ENCODE data around the gene HDX.
A peak's percentile ranks its signal among the peaks of the same experiment; 100 is the strongest.
"Not testable (repeated sequence)": the region's sequence is repeated elsewhere in the genome, so short reads cannot be mapped to it uniquely, and the experiment has no call there.

Gene HDX

GRCh38 chrX:84501798-84502628 is at the start of gene HDX:
TSS of gene HDX (minus strand) at chrX:84502453. CDS start at chrX:84475397, 27,056 bp downstream.
- DNase-seq: peak; percentile 91

DNA sequence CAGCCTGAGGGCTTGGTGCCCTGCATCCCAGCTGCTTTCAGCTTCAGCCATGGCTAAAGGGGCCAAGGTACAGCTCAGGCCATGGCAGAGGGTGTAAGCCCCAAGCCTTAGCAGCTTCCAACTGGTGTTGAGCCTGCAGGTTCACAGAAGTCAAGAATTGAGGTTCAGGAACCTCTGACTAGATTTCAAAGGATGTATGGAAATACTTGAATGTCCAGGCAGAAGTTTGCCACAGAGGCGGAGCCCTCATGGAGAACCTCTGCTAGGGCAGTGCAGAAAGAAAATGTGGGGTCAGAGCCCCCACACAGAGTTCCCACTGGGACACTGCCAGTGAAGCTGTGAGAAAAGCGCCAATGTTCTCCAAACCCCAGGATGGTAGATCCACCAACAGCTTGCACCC is 39.1 kb upstream of the HDX start:
- not testable (repeated sequence) for DNase-seq

DNA sequence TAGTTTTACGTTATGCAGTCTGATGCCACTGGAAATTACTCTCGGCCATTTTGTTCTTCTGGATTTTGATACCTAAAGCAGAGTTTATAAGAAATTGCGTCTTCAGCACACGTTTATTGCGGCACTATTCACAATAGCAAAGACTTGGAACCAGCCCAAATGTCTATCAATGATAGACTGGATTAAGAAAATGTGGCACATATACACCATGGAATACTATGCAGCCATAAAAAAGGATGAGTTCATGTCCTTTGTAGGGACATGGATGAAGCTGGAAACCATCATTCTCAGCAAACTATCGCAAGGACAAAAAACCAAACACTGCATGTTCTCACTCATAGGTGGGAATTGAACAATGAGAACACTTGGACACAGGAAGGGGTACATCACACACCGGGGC is 35.4 kb upstream of the HDX start:
- not testable (repeated sequence) for DNase-seq

- DNase-seq: no peak
Observed at GRCh38 chrX:84488426-84488825, 13.8 kb downstream of the HDX start.

- DNase-seq: no peak
Observed at GRCh38 chrX:84487365-84488353, 14.6 kb downstream of the HDX start.

DNA sequence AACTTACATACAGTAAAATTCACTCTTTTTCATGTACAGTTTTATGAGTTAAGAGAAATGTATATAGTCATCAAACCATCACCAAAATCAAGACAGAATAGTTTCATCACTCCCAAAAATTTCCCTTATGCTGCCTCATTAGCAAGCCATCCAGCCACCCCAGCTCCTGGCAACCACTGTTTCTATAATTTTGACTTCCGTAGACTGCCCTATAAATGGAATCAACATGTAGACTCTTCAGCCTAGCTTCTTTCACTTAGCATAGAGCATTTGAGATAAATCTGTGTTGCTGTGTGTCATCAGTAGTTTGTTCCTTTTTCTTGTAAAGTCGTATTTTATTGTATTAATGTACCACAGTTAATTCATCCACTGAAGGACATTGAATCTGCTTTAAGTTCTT is 23.2 kb downstream of the HDX start:
- no peak for DNase-seq

DNA sequence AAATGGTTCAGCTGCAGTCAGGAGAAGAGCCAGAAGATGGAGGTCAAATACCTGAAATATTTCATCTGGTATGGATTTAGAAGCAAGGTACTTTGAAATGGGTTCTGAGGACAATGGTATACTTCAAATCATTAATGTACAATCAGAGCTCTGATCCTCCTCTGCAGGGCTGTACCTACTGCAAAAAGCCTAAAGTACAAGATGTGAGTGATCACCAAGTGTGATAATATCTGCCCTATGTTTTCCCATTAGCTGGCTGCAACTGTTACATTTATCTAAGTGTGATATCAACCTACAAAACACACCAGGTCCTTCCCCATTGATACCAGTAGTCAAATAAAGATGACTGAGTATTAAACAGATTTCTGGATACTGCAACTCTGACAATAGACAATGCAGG is 25.1 kb downstream of the HDX start:
- no peak for DNase-seq

DNA sequence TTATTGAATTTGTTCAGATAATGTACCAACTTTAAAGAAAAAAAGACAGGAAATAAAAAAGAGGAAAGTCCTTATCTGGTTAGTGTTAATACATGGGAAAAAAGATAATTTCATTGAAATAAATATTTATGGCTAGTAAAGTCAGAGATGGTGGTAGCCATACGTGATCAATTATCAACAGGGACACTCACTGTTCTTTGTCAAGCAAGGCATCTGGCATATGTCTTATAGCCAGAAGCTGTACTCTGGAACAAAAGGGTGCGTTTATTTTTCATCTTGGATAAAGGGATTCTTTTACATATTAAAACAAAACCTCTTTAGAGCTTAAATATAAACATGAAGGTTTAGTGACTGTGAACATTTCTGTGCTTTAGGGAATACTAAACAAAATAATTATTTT is 26.7 kb downstream of the HDX start:
- DNase-seq: no peak

DNA sequence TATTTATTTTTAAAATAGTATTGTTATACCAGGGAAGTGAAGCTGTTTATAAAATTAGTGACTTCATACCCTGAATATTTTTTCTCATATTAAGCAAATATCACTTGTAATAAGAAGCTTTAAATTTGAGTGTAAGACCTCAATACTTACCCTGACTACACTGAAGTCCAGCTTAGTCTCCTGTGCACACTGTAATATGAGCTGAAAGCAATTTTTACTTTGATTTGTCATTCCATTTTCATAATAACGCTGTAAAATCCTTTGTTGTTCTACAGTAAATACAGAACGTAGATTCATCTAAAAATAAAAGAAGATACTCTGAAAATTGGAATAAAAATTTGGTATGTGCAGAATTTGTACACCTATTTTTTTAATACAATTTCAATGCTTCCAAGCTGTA is 27.2 kb downstream of the HDX start:
- DNase-seq: no peak

GRCh38 chrX:84469226-84469625 is 33.0 kb downstream of the HDX start:
- DNase-seq: peak; percentile 5

GRCh38 chrX:84467898-84468297 is 34.4 kb downstream of the HDX start:
- DNase-seq: no peak

DNA sequence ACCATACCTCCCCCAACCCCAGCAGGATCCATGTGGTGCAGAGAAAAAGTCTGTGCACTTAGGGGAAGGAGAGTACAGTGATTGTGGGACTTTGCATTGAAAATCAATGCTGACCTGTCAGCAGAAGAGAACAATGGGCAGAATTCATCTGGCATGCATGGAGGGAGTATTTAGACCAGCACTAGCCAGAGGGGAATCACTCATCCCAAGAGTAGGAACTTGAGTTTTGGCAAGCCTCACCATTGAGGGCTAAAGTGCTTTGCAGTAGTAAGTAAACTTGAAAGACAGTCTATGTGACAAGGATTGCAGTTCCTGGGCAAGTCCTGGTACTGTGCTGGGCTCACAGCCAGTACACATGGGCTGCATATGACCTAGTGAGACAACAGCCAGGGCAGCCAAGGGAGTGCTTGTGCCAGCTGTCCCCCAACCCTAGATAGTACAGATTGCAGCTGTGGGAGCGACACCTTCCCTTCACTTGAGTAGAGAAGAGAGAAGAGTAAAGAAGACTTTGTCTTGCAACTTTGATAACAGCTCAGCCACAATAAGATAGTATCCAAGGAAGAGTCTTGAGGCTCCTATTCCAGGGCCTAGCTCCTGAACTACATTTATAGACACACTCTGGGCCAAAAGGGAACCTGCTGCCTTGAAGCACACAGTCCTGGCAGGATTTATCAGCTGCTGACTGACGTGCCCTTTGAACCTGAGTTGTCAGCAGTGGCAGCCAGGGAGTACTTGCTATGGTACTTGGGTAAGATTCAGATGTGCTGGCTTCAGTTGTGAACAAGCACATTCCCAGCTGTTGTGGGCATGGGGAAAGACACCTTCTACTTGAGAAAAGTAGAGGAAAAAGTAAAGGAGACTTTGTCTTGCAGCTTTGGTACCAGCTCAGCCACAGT is 48.7 kb downstream of the HDX start:
- DNase-seq: no peak

DNA sequence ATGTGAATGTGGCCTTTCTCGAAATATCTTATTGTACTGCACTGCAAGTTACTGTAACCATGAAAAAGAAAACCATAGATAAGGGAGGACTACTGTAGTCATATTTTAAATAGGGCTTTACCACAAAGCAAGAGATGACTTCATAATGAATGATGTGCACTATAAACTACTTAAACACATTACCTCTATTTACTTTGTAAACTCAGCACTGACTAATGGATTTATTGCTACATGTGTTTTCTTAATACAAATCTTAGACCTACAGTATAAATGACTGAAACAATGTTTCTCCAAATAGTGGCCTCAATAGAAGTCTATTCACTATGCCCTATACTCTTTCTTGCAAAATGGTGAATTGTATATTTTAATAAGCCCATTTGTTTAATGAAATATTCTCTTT is 61.1 kb downstream of the HDX start:
- no peak for DNase-seq

DNA sequence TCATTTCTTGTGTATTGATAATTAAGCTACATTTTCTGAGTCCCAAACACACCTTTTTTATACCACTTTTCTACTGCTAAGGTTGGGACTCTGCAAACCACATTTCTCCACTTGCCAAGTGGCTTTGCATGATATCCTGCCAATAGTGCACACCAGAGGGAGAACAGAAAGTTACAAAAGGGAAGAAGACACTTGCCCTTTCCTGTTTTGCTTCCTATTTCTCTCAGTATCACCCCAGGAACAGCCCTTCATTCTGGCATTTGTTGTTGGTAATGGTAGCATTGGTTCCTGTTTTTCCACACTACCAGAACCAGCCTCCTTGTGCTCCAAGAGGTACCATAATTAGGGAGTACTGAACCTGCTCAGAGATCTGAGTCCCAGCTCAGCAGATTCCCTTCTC is 87.1 kb downstream of the HDX start:
- no peak for DNase-seq

- no peak for DNase-seq
Observed at GRCh38 chrX:84363663-84364062, 138.6 kb downstream of the HDX start.

DNA sequence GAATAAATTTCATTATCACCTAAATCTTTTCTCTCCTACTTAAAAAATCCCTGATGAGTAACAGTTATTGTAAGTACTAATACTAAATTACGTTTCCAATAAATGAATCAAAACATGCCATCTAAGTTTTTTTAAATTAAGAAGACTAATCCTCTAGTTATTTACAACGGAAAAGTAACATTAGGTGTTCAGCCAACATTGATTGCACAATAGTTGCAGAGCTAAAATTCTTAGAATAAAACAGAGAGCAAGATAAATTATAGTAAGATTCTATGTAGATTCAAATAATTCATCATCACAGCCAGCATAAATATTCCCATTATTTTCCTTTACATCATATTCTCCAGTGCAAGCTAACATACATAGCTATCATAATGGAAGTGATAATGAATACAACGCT is 139.2 kb downstream of the HDX start:
- DNase-seq: no peak

- no peak for DNase-seq
Observed at GRCh38 chrX:84362184-84362838, 139.9 kb downstream of the HDX start.

GRCh38 chrX:84358271-84358670 is 144.0 kb downstream of the HDX start:
- no peak for DNase-seq

DNA sequence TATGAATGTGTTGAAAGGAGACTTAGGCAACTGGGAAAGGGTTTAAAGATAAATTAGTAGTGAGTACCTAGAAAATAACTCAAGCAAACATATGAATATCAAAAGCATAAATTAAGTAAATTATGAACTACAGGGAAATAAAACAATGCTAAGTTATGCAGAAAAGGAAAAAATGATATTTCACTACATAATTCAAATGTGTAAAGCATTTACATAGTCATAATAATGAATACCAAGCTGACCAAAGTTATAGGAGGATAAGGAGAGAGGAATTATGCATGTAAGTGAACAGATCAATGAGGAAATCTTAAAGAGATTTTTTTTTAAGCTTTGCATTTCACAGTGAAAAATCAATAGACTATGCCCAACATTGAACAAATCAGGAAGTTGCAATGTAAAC is 145.0 kb downstream of the HDX start:
- no peak for DNase-seq

DNA sequence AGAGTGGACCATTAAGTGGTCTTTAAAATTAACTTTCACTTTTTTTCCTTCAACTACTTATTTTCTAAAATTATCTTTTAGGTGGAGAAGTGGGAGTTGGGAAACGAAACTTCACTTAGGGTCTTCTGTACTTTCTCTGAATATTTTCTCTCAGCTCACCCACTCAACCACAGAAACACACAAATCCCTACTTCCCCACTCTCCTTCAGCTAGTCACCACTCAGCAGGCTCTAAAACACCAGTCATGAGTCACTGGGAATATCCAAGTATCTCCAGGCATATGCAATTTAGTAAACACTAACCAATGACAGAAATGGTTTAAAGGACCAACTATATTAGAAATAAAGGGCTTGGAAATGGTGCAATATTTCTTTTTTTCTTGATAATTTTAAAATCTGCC is 161.3 kb downstream of the HDX start:
- DNase-seq: no peak

- peak; percentile 29 for DNase-seq
Observed at GRCh38 chrX:84339507-84340364, 162.5 kb downstream of the HDX start.
